GM13976 (cell line): Measurements from ENCODE around the gene IL17C.

Experiments
- DNase-seq: peaks from one replicate; pipeline ENCODE4 v3.0.0; 2012; ENCODE audit warnings: low spot score
- in situ Hi-C: fragments of 300-500 bp; cut with MboI; formaldehyde crosslinking; loops from one replicate; pipeline ENCODE4 v1.12.0; 2022; ENCODE audit warnings: low sequenced_read_pairs, mixed read lengths, inconsistent platforms; ENCODE audit not compliant: unreplicated experiment
- TF ChIP-seq, protein P1 (sequence below): IDR thresholded peaks from 2 replicates; pipeline ENCODE4 v1.5.1; 2012; ENCODE audit warnings: borderline replicate concordance, mild to moderate bottlenecking; ENCODE audit not compliant: insufficient read depth; ENCODE audit errors: extremely low read depth, missing control alignments, control extremely low read depth

Gene IL17C

DNA sequence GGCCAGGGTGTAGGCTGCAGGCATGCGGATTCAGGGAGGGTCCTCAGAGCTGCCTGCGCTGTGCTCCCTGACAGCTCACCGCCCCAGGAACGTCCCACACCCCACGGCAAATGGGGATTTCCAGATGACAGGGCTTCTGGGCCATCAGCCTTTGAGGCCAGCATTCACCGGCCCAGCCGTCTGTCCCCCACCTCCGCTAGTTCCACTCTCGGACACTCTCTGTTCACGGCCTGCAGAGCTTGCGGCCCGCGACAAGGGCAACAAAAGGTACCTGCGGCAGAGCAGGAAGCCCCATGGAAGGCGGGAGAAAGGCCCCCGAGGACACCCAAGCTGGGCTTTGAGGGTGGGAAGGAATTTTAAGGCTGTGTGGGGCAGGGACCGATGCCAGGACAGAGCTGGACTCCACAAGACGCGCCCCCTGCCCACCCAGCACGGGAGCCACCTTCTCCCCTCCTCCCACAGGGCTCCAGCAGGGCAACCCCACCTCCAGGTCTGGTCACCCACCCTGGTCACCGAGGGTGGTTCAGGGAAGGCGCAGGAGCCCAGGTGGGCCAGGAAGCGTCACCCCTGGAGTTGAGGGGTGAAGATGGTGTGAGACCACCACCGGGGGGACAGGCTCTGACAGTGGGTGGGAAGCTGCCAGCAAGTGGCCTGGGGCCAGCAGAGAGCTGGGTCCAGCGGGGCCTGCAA lies 18.1 kb downstream of the IL17C start:
- no peak for DNase-seq
- TF ChIP-seq, protein P1, sequence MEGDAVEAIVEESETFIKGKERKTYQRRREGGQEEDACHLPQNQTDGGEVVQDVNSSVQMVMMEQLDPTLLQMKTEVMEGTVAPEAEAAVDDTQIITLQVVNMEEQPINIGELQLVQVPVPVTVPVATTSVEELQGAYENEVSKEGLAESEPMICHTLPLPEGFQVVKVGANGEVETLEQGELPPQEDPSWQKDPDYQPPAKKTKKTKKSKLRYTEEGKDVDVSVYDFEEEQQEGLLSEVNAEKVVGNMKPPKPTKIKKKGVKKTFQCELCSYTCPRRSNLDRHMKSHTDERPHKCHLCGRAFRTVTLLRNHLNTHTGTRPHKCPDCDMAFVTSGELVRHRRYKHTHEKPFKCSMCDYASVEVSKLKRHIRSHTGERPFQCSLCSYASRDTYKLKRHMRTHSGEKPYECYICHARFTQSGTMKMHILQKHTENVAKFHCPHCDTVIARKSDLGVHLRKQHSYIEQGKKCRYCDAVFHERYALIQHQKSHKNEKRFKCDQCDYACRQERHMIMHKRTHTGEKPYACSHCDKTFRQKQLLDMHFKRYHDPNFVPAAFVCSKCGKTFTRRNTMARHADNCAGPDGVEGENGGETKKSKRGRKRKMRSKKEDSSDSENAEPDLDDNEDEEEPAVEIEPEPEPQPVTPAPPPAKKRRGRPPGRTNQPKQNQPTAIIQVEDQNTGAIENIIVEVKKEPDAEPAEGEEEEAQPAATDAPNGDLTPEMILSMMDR = no peak
- in situ Hi-C loops = no loop called here

DNA sequence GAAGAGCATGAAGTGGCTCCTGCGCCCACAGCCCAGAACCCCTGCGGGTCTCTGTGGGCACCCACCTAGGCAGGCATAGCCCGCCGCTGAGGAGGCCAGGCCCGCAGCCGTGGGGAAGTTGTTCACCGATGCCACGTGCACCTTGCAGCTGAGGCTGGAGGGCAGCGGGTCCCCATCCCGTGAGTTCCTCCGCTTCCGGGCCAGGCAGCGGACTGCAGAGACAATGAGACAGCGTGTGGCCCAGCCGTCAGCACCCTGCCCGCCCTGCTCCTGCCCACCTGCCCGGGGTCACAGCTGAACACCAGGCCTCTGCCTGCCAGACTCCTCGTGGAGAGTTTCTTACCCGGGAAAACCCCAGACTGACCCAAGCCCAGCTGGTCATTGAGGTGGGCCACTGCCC lies 19.0 kb downstream of the IL17C start:
- no peak for DNase-seq
- TF ChIP-seq, protein P1 = no peak
- in situ Hi-C loops = no loop called here

DNA sequence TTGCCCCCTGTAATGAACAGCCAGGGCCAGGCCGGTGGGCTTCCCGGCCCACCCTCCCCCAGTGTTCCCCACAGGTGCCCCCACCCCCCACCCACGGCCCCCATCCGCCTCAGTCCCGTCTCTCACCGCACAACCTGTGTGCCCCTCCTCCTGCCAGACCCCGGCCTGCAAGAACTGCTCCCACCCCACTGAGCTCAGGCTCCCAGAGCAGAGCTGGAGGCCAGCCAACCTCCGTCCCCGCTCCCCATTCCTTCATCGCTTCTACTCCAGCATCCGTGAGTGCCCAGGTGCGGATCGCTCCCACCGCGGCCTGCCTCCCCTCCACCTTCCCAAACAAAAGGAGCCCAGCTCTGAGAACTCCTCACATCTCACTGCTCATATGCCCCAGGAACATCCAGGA lies 20.3 kb downstream of the IL17C start:
- DNase-seq = no peak
- TF ChIP-seq, protein P1 = no peak
- in situ Hi-C loops = no loop called here

DNA sequence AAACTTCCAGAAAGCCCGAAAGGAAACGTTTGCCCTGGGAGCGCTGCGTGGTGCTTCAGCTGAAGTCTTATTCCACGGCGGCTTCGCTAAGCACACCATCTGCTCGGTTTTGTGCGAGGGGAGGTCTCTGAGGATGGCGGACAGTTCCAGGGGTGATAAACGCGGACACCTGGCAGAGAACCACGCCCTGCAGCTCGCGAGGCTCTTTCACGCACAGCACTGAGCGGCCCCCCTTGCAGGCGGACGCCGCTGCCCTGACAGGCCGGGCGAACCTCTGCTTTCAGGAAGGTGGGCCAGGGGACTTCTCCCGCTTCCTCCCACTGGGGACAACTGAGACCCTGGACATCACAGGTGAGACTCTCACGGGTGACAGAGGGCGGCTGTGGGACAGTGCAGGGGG lies 20.8 kb downstream of the IL17C start:
- in situ Hi-C loops = no loop called here
- TF ChIP-seq, protein P1 = no peak
- no peak for DNase-seq

DNA sequence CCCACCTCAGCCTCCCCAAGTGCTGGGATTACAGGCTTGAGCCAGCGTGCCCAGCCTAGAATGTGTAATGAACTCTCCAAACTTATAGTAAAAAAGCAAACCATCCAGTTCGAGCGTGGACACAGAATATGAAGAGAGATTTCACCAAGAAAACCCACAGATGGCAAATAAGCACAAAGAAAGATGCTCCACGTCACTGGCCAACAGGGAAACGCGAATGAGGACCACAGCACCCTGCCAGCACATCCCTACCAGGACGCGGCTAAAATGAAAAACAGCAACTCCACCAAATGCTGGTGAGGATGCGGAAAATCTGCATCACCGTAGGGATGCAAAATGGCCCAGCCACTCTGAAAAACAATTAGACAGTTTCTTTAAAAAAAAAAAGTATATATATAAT lies 23.1 kb downstream of the IL17C start:
- in situ Hi-C loops = no loop called here
- TF ChIP-seq, protein P1 = no peak
- DNase-seq = no peak

DNA sequence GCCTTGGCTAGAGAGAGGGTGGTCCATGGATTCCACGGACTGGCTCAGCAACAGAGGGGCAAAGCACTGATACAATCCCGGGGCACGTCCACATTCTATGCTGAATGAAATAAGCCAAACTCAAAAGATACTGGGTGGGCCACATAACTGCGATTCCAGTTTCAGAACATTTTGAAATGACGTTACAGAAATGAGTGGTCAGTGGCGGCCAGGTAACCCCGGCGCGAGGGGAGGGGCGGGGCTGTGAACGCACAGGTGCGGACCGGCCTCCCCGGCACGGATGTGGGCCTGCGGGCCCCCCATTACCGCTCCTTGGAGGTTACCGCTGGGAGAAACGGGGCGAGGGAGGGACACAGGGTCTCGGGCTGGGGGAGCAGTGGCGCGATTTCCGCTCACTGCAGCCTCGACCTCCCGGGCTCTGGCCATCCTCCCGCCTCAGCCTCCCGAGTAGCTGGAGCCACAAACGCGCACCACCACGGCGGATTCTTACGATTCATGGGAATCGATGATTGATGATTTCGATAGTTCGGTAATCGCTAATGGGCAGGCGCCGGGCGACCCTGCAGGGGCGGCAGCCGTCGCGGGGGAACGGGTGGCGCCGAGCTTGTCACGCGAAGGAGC lies 24.0 kb downstream of the IL17C start:
- in situ Hi-C loops = no loop called here
- DNase-seq = no peak
- TF ChIP-seq, protein P1 = no peak
